NCI-H1694 (cell line): Measurements from ENCODE around the gene TSEN15.
A peak's percentile ranks its signal among the peaks of the same experiment; 100 is the strongest.

Experiments
- DNase-seq: peaks from one replicate; lab custom pipeline; 2025; lab: John Stamatoyannopoulos, UW

The TSEN15 gene

DNA sequence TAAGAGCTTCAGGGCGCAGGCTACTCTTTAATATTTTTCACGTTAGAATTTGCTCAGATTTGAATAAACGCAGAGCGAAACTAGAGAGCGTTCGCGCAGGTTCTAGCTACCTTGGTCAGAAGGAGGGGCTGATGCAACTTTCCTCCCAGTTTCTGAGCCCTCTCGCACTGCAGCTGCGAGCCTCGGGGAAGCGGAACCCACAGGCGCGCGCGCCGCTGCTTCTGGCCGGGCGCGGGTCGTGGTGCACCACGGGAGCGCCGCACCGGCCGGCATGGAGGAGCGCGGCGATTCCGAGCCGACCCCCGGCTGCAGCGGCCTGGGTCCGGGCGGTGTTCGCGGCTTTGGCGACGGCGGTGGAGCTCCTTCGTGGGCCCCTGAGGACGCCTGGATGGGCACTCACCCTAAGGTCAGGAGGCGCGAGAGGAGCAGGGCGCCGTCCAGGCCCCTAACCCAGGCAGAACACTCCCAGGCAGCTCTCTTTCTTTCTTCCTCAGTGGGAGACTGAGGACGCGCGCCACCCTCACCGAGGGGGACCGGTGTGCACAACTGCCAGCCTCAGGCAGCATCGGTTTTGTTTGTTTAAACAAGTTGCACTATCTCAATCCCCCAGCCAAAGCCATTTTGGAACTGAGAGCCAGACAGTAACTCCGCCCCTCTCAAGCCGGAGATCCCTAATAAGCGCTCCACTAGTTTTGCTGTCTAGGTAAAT is at the start of gene TSEN15:
TSS of gene TSEN15 (plus strand) at position 246 of the 709 bp plus-strand sequence. CDS start at position 272, 26 bp downstream.
- peak; percentile 54 for DNase-seq

DNA sequence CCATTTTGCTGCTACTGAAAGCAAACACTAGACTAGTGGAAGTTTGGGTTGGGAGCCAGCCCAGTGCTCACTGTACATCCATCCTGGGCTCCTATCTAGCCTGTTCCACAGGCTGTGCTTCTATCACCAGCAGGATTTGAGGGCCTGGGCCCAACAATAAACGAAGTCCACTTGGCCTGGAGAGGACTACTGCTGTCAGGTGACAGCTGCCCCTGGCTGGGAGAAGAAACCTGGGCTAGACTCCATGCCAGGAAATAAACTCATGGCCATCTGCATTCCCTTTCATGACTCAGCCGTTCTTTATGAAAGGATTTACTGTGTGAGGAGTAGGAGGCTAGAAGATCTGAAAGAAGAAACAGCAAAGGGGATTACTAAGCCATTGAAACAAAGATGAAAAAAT is 49.5 kb upstream of the TSEN15 start:
- DNase-seq, result no peak

DNA sequence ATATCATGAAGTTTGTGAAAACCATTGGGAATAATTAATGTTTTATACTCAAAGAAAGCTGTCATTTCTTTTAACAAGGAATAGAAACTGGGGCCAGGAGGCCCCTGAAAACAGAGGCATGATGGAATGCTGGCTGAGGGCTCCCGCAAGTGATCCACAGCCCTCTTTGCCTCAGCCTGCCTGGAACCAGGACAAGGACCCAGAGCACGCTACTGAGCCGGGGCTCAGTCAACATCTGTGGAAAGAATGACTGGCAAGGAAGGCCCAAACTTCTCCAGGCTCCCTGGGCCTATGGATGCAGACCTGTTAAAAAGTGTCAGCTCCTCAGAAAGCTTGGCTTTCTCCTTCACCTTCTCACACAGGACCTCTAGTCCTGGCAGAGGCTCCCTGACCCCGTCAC is 46.6 kb upstream of the TSEN15 start:
- DNase-seq, result no peak

DNA sequence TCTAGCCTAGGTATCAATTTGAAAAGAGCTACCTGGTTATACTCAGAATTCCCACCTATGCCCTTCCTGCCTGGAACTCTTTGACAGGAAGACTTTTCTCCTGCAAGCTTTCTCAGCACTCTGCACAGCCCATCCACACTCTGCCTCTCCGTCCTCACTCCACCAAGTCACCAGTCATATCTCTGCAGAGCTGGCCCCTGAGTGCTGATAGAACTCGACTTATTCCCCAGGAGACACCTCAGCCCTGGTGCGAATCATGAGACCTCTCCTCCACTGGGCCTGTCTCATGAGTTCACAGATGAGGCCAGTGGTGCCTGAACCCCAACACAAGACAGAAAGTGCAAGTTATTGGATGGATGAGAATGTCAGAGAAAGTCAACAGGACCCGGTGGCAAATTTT is 46.0 kb upstream of the TSEN15 start:
- no peak for DNase-seq

DNA sequence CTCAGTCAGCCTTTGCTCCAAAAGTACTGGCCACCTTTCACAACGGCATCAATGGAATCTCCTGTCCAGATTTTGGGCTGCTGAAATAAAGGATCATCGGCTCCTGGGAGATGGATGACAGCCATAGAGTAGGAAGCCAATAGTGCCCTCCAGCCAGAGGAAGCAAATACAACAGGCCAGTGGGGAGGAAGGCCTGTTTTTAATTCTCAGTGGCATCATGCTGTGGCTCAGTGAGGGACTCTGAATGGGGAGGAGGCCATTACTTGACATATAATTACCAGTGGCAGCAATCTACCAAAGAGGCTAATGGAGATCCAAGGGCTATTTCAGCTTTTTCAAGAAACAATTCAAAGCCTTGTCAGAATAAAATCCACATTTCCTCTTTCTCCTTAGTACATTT is 40.7 kb upstream of the TSEN15 start:
- no peak for DNase-seq

DNA sequence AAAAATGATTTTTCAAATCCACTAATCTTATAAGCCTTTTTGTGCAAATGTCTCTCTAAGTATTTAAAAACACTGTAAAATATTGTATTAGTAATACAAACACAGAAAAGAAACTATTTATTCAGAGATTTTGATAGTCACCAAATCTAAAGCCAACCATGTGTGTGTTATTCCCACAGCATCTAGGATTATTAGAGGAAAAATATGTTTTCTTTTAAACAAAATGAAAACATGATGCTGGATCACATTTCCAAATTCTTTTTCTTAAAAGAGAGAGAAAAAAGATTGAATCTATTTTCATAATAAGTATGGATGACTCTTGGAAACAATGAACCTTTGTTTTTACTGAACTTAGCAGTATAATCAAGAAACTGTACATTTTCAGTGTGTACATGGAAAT is 39.3 kb upstream of the TSEN15 start:
- no peak for DNase-seq

DNA sequence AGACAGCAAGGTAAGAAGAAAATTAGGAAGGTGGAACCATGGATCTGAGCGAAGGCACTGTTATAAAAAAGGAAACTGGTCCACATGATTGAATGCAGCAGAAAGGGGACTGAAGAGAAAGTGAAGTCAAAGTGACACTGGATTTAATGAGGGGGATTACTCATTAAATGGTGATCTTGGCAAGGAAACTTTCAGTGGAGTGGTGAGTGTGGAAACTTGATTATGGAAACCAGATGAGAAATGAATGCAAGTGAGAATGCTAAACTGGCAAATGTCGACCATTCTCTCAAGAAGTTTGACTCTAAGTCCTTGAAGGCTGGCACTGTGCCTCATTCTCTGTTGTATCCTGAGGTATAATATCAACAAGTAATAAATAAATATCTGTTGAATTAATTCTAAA is 37.3 kb upstream of the TSEN15 start:
- DNase-seq, result no peak

DNA sequence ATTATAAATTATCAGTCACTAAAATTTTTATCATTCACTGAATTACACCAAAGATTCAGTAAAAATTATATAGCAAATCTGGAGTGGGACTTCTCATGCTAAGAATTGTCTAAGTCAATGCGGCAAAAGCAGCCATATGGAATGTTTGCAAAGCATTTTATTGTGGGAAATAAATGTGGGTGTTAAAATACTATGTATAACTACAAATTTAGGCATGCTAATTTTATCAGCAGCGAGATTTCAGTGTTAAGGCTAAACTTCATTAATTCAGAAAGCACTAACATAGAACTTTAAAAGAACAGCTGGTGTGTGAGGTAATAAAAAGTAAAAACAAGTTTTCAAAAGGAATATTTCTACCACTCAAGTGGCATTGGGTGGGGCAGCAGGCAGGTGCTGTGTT is 35.4 kb upstream of the TSEN15 start:
- no peak for DNase-seq

DNA sequence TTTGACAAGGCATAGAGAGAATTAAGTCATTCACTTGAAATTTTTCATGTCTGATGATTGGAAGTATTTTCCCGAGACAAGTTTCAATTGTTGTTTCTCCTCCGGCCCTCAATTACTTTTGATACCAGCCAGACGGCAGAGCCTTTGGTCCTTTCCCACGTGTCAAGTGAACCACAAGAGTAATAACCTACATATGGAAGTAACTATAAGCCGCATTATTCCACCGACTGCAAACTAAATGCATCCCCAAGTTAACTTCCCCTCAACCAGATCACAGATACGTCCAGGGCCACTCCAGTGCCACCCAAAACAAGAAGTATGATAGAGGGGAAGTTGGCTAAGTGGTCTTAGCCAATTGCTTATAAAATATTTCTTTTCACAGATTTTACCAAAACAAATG is 34.2 kb upstream of the TSEN15 start:
- no peak for DNase-seq

DNA sequence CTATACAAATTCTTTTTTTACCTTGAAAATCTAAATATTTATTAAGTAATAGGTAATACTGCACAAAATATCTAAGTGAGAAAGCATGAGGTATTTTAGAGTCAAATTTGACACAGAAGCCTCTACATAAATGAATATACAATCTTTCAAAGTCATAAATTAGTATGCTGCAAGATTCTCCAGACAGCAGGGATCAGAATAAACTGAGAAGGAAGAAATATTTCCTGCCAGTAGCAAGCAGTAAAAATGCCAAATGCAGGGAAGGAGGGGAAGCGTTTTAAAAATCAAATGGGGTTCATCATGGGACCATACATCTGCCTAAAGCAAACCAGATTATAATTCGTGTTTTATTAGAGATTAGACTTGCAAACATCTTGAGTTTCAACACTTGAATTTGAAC is 32.9 kb upstream of the TSEN15 start:
- no peak for DNase-seq

DNA sequence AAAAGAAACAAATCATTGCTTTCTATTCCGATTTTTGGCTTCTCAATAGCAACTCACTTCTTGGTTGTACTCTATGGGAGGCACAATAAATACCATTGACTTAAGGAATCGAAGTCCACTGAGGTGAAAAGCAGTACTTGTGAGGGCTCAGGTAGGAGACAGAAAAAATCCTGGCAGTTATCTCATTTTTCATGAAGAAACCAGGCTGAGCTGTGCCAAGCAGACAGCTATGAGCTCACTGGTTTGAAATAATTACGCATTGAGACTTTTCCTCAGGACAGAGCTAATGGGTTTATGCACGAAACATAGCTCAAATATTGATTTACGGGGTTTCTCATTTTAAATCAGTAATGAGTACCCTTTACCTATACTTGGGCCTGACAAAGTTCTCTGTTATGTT is 32.5 kb upstream of the TSEN15 start:
- no peak for DNase-seq

DNA sequence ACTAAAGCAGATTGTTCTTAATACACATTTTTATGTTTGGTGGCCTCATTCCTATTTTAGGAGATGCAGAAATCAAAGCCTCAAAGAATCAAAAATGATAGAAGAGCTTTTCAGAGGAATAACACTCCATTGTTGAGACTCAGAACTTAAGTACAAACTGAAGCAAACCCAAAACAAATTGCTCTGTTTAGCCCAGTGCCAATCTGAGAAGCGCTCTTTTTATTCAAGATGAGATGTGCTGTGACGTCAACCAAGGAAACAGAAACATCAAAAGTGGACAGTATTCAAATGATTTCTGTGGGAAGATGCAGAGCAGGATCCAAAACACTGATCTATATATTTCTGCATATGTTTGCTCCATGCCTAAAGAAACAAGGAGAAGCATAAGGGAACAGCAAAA is 32.0 kb upstream of the TSEN15 start:
- no peak for DNase-seq

DNA sequence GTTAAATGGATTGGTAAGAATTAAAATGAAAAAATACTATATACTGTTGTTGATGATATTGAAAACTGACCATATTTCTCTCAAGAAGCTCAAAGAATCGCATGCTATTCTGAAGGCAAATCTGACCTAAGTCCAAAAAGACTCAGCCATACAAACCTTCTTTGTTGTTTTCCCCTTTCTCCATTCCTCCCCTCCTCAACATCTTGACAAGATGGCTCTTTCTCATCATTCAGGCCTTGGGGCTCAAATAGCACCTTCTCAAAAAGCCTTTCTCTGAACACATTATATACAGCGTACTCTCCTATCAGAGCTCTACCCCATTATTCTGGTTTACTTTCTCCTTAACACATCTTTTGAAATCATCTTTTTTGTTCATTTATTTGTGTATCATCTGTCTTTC is 31.2 kb upstream of the TSEN15 start:
- DNase-seq, result no peak

DNA sequence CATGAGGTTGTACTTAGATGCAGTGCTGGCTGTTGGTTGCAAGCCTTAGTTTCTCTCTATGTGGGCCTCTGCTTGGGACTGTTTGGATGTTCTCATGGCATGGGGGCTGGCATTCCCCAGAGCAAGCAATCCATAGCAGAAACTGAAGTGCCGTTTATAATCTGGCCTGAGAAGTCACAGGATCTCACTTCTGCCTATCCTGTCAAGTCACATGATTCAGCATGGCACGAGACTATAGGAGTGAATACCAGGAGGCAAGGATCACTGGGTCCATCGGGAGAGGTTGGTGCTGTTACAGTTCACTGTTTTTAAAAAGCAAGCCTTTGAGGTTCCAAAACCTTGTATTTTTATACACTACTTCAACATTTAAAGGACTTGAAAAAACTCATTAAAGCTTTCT is 30.7 kb upstream of the TSEN15 start:
- no peak for DNase-seq

DNA sequence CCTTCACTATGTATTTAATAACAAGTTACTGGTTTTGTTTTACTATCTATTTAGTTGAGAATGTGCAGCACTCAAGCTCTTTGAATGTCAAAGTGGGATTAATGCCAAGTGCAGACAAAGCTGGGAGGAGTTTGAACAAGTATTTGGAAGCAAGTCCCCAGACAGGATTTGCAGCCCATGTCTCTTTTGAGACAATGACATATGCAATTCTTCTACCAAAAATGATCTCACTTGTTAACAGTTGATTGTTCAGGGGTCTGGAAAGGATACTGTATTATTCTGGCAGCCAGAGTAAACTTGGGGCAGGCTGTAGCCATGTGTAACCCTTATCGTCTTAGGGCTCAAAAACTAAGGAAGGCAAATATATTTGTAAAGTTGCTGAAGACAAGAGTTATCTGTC is 29.8 kb upstream of the TSEN15 start:
- no peak for DNase-seq

DNA sequence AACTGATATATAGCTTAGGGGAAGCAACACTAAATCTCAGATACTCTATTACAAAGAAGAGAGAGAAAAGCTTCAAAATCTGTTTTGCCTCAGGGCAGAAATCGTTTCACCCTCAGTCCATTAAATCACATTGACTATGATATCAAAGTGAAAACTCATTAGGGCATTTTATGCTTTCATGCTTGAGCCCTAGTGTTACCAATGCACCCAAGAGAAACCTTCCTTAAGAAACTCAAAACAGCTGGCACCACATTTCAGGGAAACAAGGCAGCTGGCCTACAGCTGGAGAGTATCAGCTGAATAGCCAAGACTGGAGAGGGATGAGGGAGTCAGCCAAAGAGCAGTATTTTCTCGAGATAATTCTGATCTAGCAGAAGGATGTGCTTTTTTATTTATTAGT is 28.9 kb upstream of the TSEN15 start:
- no peak for DNase-seq

DNA sequence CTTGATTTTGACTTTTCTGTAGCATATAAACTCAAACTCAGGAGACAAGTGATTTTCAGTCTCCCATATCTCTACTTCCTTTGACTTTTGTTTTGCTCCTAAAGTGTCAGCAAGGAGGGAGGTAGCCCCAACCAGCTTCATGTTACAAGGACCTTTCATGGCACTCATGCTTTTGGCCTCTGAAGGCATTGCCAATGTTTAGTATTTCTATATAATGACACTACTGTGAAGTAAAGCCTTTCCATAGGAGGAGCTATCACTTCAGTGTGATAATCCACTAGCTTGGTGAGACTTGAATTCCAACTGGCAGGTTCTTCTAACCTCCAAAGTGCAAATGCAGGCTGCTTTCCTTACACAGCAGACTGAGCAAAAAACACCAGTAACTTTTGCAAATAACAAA is 28.4 kb upstream of the TSEN15 start:
- DNase-seq, result no peak

DNA sequence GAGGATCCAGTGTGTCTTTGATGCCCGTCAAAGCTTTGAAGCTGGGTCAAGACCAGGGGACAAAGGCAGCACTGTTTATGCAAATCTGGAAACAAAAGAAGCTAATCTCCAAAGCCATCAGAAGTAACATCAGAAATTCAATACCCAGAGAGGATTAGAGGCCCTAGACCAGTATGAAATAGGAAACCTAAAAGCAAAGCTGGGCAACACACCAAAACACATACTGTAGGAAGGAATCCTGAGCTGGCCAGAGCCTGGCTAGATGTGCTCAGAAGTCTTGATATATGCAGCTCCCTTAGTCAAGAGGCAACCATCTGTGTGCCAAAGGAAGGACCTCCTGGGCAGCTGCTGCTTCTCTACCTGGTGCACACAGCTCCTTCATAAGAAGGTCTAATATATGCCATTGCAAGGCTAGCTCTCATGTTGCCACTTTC is 26.3 kb upstream of the TSEN15 start:
- DNase-seq, result no peak

DNA sequence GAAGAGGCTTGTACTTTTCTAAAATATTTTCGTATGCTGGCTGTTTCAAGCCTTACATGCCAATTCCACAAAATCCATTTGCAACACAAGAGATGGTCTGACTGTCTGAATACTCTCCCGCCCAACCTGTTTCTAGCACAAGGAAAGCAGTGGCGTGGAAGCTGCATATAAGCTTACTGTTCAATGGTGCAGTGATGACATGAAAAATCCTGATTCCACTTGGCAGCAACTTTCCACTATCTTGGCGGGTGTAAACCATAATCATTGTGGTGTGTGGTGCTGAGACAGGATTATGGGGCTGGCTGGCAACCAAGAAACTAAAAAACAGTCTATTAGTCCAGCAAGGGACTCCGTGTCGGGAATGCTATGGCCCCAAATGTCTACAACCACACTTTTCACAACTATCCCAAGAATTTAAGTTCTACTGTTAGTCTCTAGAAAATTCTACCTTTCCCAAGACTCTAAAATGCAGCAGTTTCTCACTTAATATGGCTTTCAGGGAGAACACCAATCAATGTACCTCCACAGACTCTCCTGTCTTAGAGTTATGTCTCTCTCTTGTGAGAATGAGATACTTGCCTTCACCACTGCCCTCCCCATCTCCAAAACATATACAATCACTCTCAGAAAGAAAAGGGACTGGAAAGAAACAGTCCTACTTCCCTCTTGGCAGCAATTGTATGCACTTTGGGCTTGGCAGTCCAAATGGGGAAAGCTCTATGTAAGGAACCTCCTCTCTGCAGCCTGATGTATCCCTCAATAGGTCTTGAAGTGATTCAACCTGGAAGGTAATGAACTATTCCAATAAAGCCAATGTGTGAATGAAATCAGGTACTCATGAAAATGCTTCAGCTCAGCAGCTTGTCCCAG is 23.5 kb upstream of the TSEN15 start:
- no peak for DNase-seq

DNA sequence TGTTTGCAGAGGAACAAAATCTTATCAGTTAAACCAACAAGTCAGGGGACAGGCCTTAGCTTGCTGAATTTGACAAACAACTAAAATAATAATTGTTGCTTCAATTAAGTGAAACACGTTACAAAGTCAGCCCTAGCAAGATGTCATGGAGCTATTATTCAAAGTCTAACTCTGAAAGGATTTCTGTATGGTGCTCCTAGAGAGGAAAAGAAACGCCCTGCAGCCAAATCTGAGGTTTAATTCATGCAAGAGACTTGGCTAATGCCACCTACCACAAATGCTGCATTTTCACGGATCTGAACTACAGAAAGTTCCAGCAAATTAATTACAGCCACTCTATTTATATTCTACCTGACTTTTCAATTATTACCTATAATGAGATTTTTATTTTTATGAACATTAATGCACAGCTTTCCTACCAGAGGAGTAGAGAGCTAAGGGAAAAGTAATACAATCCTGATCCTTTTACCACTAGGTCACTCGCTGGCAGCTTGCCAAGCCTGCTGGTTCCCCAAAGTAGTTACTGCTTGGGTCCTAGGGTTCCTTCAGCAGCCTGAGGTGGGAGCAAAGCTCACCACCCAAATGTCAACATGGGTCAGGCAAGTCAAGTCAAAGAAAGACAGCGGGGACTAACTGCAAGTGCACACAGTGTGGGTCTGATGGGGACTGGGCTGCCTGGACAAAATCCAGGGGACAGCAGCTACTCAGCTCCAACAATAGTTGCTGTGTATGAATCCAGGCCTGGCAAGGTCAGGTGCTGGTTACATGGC is 22.5 kb upstream of the TSEN15 start:
- no peak for DNase-seq

DNA sequence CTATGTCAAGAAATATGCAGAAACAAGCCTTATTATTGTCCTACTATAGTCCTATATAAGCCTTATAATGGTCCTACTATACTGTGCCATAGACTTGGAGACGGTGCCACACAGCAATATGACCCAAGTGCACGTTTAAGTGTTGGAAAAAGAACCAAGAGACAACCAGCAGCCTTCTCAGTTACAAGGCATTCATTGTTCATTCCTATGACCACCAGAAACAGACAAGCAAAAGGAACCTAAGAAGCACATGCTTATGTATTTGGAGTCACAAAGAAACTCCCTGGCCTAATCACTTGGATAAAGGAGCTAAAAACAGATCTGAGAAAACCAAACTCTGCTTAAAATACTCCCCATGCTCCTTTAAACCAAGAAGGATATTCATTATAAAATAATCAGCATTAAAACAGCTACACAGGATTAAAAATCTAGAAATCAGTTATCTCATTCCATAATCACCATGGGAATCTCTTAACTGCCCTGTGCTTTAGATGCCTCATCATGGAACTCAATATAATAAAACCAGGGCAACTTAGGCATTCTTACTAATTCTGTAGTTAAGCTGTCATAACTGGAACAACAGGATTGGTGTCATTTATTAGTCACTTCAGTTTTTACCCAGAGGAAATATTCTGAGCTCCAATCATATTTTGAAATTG is 21.0 kb upstream of the TSEN15 start:
- no peak for DNase-seq

DNA sequence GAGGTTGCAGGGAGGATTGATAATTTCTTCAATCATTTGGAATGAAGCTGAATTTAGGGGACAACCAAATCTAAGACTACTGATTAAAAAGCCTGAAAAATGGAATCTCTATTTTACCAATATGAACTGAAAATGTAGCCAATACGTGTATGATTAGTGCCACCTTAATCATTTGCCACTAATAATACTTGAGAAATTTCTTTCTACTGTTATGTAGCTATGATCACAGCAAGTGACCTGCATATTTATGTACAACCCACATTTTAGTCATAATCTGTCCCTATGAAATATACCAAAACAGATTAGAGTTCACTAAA is 20.5 kb upstream of the TSEN15 start:
- no peak for DNase-seq
